DMS79 treated with DMSO at 0.1 percent for 48 hours (cell line): Measurements from ENCODE around the gene STAT2.
A peak's percentile ranks its signal among the peaks of the same experiment; 100 is the strongest.
"Not testable (repeated sequence)": the region's sequence is repeated elsewhere in the genome, so short reads cannot be mapped to it uniquely, and the experiment has no call there.

ENCODE experiments used
- DNase-seq: peaks from one replicate; lab custom pipeline; 2025; lab: John Stamatoyannopoulos, UW

The STAT2 gene

DNA sequence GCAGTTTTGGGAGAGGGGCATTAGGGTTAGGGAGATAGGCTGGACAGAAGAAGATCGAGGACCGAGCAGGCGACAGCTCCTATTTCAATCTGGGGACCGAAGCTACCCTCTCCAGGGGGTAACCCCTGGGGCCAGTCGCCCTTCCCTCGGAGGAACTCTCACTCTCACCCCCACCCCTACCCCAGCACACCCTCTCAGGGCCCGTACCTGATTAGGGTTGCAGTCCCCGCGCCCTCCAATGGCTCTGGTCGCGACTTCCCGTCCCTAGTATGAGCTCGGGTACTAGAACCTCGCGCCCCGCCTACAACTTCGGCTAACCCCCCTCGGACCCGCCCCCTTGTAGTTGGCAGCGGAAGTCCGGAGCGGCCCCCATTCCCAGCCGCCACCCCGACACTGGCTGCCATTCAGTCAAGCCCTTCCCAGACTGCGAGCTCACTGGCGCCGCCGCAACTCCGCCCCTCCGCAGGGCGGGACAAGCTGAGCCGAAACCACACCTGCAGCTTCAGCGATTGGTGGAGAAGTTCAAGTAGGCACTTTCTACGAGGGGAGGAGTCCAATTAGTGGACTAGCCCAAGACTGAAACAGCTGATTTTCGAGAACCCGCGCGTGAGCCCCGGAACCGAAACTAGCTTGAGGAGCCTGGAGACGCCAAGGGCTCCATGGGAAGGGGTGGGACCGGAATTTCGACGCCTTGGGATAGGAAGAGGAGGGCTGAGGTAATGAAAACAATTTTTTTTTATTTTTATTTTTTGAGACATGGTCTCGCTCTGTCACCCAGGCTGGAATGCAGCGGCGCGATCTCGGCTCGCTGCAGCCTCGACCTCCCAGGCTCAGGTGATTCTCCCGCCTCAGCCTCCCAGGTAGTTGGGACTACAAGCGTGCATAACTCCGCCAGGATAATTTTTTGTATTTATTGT, at the start of gene STAT2:
STAT2 (minus strand) TSS at position 257 of the 917 bp plus-strand sequence. CDS start 3,536 bp downstream, outside the sequence.
- DNase-seq: peak; percentile 95

DNA sequence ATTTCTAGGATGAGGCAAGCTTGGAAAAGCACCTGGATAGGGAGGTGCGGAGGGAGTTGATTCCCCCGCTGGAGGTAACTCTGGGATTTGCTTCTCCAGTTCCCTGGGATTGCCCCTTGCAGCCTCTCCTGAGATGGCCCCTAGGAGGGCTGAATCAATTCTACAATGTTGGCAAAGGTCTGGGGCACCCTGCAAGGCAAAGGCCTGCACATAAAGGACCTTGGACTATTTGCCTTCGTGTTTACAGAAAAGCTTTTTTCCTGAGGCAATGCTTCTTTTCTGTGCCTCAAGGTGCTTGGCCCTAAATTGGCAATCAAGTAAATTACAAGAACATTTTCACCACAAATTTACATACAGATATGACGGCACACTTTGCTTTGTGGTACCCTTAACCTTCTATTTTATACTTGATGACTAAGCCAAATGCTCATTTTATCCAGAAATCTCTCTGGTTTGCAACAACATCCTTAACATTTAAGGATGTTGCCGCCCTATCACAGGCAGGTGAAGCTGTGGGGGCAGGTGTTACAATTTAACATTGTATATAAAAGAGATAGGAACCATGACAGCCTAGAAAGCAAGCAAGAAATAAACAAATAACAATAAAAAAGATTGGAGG, 49.0 kb upstream of the STAT2 start:
- DNase-seq: no peak

DNA sequence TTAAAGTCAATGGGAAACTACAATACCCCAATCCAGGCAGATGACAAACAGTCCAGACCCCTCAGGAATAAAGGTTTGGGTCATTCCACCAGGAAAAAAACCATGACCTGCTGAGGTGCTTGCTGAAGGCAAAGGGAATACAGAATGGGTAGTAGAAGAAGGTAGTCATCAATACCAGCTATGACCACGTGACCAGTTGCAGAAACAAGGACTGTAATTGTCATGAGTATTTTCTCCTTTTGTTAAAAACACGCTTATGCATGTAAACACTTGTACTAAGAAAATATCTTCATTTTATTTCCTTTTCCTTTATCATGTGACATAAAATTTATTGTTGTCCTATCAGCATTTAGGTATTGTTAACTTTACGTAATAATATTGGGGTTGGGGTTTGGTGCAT, 44.3 kb upstream of the STAT2 start:
- DNase-seq: not testable (repeated sequence)

DNA sequence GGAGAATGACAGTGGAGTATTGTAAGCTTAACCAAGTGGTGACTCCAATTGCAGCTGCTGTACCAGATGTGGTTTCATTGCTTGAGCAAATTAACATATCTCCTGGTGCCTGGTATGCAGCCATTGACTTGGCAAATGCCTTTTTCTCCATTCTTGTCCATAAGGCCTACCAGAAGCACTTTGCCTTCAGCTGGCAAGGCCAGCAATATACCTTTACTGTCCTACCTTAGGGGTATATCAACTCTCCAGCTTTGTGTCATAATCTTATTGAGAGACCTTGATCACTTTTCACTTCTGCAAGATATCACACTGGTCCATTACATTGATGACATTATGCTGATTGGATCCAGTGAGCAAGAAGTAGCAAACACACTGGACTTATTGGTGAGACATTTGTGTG, 41.7 kb upstream of the STAT2 start:
- not testable (repeated sequence) for DNase-seq

DNA sequence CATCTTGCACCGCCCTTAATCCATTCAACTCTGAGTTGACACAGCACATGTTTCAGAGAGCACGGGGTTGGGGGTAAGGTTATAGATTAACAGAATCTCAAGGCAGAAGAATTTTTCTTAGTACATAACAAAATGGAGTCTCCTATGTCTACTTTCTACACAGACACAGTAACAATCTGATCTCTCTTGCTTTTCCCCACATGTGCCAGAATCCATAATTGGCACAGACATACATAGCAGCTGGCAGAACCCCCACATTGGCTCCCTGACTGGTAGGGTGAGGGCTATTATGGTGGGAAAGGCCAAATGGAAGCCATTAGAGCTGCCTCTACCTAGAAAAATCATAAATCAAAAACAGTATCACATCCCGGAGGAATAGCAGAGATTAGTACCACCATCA, 41.2 kb upstream of the STAT2 start:
- DNase-seq: not testable (repeated sequence)

DNA sequence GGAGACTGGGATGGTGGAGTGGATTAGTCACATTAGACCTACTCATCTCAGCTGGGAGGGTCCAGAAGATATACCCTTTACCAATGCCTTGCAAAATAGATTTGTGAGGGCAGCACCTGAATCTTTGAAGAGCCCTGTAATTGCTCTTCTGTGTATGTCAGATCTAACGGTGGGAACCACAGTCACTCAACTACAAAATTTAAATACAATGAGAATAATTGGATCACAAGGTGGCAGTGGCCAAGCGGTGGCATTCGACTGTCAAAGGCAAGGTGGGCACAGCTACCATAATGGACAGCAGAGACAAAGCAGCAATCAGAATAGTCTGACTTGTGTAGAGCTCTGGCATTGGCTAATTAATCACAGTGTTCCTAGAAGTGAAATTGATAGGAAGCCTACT, 39.6 kb upstream of the STAT2 start:
- DNase-seq: not testable (repeated sequence)

DNA sequence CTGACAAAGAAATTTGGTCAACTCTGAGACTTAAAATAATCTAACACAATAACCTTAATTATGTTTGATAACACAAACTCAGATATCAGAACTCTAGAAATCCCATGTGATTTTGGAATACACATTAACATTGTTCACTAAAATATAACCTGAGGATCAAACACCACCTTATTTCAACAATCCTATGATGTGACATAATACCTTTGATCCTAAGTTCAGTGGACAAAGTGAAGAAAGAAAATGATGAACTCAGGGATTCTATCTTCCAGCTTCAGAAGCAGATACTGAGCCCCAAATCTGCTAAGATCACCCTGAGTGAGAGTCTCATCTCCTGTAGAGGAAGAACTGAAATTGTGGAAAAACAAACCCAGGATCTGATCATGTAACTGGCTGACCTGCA, 38.4 kb upstream of the STAT2 start:
- no peak for DNase-seq

DNA sequence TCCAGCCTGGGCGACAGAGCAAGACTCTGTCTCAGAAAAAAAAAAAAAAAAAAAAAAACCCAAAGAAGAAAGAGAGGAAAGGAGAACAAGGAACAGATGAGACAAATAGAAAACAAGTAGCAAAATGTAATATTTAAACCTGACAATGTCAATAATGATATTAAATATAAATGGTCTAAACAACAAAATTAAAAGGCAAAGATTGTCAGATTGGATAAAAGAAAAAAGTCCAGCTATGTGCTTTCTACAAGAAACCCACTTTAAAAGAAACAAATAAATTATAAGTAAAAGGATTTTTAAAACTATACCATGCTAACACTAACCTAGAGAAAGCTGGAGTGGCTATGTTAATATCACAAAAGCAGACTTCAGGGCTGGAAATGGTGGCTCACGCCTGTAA, 32.4 kb upstream of the STAT2 start:
- DNase-seq: no peak

DNA sequence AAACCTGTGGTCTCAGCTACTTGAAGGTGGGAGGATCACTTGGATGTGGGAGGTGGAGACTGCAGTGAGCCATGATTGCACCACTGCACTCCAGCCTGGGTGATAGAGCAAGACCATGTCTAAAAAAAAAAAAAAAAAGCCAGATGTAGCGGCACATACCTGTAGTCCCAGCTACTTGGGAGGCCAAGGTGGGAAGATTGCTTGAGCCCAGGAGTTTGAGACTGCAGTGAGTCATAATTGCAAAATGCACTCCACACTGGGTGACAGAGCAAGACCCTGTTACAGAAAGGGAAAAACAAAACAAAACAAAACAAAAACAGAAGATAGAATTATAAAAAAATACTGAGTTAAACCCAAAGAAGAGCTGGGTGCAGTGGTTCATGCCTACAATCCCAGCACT, 31.8 kb upstream of the STAT2 start:
- no peak for DNase-seq

DNA sequence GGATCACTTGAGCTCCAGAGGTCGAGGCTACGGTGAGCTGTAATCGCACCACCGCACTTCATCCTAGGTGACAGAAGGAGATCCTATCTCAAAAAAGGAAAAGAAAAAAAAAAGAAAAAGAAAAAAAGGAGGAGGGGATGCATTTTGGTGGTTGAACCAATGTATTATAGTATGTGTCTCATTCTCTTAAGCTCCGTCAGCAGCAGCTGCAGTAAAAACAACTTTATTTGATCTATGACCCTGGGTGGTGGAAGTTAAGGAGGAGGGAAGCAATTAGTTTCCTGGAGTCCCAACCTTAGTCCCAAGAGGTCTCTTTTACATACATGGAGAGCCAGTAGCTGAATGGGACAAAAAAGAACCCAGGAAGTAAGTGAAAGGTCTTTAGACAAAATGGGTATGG, 29.5 kb upstream of the STAT2 start:
- DNase-seq: no peak

DNA sequence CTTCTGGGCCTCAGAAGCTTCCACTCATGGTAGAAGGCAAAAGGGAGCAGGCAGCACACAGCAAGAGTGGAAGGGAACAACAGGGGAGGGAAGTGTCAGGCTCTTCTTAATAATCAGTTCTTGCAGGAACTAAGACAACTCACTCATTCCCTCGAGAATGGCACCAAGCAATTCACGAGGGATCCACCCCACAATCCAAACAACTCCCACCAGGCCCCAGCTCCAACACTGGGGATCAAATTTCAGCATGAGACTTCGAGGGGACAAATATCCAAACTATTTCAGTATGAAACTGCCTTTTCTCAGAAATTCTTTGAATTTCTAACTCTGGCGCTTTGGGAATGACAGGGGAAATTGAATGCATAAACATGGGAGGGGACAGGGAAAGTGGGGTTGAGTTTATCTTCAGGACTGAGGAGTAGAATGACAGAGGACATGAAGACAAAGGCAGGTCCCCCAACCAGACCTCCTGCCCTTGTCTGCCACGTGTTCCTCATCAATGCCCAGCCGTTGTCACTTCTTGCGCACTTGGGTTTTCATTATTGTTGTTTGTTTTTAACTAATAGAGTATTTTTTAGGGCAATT, 27.3 kb upstream of the STAT2 start:
- no peak for DNase-seq

DNA sequence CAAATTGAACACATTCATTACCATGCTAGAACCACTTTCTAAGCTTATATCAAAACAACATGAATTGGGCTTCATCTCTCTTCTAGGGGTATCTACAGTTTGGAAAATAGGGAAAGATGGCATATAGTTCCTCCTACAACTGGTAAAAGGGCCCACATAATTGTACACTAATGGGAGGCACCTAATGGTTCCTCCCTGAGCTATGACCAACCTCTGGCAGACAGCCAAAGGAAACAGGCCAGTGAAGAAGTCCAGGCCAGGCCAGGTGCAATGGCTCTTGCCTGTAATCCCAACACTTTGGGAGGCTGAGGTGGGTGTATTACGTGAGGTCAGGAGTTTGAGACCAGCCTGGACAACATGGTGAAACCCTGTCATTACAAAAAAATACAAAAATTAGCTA, 26.0 kb upstream of the STAT2 start:
- DNase-seq: no peak

DNA sequence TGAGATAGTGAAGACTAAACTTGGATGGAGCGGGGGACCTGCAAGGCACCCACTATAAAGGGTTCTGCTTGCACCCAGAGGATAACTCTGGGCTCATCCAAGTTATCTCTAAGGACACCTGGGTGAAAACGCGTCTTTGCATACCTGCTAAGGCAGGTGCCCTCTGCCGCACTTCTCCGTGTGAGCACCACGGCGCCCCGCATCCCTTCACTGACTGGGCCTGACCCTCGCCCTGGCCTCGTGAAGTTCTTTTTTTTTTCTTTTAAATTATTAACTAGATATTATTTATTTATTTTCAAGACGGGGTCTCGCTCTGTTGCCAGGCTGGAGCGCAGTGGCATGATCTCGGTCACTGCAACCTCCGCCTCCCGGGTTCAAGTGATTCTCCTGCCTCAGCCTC, 22.7 kb upstream of the STAT2 start:
- no peak for DNase-seq

DNA sequence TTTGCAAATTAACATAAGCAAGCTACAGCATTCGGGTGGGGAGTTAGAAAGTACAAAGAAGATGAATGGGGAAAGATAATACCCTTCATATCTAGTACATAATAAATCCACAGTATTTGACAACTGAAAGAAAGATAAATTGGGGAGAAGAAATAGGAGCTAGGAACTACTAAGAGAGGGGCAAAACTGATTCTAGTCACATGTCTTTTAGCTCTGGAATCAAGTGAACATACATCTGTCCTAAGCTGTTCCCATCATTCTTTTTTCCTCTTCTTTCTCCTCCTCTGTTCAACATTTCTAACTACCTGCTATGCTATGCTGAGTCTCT, 18.0 kb upstream of the STAT2 start:
- DNase-seq: no peak

DNA sequence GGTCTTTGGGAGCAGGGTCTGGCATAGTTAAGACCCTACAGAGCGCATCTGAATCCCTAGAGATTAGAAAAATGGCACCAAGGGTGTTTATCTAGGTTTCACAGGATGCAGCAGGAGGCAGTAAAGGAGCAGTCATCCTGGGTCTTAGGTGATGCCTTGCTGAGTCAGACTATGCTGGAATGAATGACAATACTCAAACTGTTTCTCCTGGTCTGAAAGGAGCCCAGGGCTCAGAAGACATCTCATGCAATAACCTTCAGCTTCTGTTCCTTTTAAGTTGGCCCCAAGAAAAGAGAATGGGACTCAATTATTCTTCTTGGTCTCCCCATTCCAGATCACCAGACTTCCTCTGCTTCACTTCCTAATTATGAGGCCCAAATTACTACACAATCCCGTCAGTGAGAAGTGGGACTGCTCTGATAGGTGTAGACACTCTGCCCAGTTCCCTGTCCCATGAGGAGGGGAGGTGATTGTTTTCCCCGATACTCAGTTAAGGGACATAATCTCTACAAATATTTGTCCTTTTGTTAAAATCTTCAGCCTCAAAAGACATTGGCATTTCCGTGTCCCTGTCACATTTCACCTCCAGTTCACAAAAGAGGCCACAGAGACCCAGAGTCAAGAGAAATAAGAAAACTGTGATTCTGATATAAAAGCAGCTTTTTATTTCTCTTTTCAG, 17.5 kb upstream of the STAT2 start:
- no peak for DNase-seq

DNA sequence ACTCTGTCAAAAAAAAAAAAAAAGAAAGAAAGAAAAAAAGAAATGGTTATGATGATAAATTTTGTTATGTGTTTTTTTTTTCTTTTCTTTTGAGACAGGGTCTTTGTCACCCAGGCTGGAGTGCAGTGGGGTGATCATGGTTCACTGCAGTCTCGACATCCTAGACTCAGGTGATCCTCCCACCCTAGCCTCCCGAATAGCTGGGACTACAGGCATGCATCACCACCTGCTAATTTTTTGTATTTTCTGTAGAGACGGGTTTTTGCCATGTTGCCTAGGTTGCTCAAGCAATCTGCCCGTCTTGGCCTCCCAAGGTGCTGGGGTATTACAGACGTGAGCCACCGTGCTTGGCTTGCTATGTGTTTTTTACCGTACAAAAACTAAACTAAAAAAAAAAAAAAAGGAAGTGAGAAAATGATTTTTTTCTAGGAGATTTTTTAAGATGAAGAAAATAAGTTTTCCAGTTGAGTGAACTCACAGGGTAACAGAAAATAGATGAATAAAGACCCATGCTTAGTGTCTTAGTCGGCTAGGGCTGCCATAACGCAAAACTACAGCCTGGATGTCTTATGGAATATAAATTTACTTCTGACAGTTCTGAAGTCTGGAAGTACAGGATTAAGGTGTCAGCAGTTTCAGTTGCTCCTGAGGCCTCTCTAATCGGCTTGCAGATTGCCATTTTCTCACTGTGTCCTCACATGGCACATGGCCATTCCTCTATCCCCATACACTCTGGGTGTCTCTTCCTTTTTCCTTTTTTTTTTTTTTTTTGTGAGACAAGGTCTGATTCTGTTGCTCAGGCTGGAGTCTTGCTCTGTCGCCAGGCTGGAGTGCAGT, 15.9 kb upstream of the STAT2 start:
- no peak for DNase-seq

DNA sequence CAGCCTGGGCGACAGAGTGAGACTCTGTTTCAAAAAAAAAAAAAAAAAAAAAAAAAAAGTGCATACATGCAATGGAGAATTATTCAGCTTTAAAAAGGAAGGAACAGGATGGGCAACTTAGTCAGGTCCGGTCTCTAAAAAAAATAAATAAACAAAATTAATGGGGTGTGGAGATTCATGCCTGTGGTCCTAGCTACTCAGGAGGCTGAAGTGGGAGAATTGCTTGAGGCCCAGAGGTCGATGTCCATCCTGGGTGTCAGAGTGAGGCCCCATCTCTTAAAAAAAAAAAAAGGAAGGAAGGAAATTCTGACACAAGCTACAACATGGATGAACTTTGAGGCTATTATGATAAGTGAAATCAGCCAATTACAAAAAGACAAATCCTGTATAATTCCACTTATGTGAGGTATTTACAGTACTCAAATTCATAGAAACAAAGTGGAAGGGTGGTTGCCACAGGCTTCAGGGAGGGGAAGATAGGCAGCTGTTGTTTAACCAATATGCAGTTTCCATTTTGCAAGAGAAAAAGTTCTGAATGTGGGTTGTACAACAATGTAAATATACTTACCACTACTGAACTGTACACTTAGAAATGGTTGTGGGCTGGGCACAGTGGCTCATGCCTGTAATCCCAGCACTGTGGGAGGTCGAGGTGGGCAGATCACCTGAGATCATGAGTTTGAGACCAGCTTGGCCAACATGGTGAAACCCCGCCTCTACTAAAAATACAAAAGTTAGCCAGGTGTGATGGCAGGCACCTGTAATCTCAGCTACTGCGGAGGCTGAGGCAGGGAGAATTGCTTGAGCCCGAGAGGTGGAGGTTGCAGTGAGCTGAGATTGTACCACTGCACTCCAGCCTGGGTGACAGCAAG, 15.1 kb upstream of the STAT2 start:
- DNase-seq: no peak

DNA sequence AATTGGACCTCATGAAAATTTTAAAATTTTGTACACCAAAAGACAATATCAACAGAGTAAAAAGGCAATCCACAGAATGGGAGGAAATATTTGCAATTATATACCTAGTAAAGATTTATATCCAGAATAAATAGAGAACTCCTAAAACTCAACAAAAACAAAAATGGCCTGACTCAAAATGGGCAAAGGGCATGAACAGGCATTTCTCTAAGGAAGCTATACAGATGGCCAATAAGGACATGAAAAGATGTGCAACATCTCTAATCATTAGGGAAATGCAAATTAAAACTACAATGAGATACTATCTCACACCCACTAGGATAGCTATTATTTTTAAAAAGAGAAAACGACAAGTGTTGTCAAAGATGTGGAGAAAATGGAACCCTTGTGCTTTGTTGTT, 13.6 kb upstream of the STAT2 start:
- DNase-seq: no peak

DNA sequence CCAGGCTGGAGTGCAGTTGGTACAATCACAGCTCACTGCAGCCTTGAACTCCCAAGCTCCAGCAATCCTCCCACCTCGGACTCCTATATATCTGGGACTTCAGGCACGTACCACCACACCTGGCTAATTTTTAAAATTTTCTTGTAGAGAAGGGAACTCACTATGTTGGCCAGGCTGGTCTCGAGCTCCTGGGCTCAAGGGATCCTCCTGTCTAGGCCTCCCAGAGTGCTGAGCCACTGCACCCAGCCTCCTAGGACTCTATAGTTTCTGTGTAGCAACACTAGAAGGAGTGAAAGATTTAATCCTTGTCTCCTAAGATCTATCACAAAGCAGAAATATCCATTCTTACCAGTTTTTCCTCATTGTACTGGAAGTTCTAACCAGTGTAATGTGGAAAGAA, 7.0 kb upstream of the STAT2 start:
- DNase-seq: no peak

DNA sequence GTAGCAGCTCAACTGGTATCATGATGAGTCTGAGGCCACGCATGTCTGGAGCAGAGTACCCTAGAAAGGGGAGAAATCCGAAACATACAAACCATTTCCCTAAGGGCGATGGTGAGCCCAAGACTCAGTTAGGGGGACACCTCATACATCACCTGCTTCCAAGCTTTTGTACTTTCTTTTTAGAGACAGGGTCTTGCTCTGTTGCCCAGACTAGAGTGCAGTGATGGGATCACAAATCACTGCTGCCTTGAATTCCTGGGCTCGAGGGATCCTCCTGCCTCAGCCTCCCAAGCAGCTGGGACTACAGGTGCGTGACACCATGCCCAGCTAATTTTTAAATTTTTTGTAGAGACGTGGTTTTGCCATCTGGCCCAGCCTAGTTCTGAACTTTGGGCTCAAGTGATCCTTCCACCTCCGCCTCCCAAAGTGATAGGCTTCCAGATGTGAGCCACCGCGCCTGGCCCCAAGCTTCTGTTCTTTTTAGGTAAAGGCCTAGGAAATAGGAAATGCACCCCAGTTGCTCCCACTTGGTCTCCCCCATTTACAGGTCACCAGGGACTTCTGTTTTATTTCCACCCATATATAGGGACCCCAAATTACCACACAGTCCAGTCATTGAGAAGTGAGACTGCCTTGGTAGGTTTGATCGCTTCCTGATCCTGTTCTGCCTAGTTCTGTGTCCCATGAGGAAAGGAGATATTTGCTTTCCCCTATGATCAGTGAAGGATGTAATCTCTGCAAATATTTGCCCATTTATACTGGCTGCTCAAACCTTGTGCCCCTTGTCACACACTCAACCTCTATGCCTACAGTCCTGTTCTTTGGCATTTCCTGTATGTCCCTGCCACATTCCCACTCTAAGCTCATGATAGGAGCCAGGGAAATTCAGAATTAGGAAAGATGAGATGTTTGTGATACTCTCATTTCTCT, 2.5 kb upstream of the STAT2 start, which contains the start of gene APOF:
APOF (minus strand) TSS at position 728 of the 930 bp plus-strand sequence; CDS start at position 616, 112 bp downstream.
- DNase-seq: no peak
